A549 (cell line): ENCODE results near the gene PRKCE. TPM values are rescaled to one million over a fixed set of nuclear protein-coding genes. Genes with fewer than 3 reads are reported as not detected.

Experiments
- ATAC-seq, 2 experiments: fragments of 200-7000 bp in 1 of 2; fragments of >200 bp in 1 of 2; cut with Nextera tagmentation in 1 of 2; cut with Tn5 transposase in 1 of 2; 3 replicates each; pipeline versions ENCODE4 v1.8.0 to v1.9.1; 2018 to 2020; ENCODE audit warnings: mild to moderate bottlenecking in 1 of 2, moderate library complexity in 1 of 2
- CTCF ChIA-PET: fragments of 300-600 bp; sonication (Branson Sonifier 250); formaldehyde crosslinking; extraction: SDS; loops from one replicate; lab custom pipeline; 2021; ENCODE audit warnings: antibody characterized with exemption, inconsistent platforms; lab: Yijun Ruan, JAX
- POLR2A ChIA-PET: fragments of 350-600 bp; formaldehyde crosslinking; extraction: SDS; loops from one replicate; lab custom pipeline; 2021; ENCODE audit warnings: antibody characterized with exemption, inconsistent platforms; lab: Yijun Ruan, JAX
- DNase-seq, 2 experiments: peaks; one replicate each; pipeline versions ENCODE4 v3.0.0 to v3.0.0-alpha.2; 2011 to 2016; ENCODE audit warnings: low read depth in 1 of 2, low spot score in 1 of 2
- FAIRE-seq: peaks from 2 replicates; lab custom pipeline; 2011; peaks lifted over from hg19 to GRCh38; lab: Jason Lieb, UNC
- H3K27ac ChIP-seq, 2 experiments: fragments of >200 bp; sonication (Bioruptor Twin); formaldehyde crosslinking; 3 replicates each; pipeline ENCODE4 v1.5.1; 2016 to 2017
- H3K4me1 ChIP-seq: fragments of >200 bp; sonication (Bioruptor Twin); formaldehyde crosslinking; 3 replicates; pipeline ENCODE4 v1.6.1; 2016
- H3K4me2 ChIP-seq: fragments of >200 bp; sonication (Bioruptor Twin); formaldehyde crosslinking; 3 replicates; pipeline ENCODE4 v1.6.1; 2016
- H3K4me3 ChIP-seq: fragments of >200 bp; sonication (Bioruptor Twin); formaldehyde crosslinking; 3 replicates; pipeline ENCODE4 v1.5.1; 2016
- H3K9me3 ChIP-seq: fragments of >200 bp; sonication (Bioruptor Twin); formaldehyde crosslinking; 3 replicates; pipeline ENCODE4 v1.6.1; 2016
- BHLHE40 ChIP-seq: IDR thresholded peaks from 2 replicates; pipeline ENCODE4 v1.6.1; 2012; ENCODE audit warnings: low read depth, low read length, inconsistent platforms
- CEBPB ChIP-seq, 2 experiments: fragments of >200 bp in 1 of 2; sonication (Bioruptor Twin) in 1 of 2; formaldehyde crosslinking in 1 of 2; IDR thresholded peaks; 2 replicates each; pipeline ENCODE4 v1.6.1; 2012 to 2016
- EHF ChIP-seq: fragments of 250-450 bp; sonication (Bioruptor Pico); IDR thresholded peaks from 2 replicates; pipeline ENCODE4 v1.5.0; 2020; ENCODE audit warnings: mild to moderate bottlenecking
- EHMT2 ChIP-seq: fragments of 200-600 bp; sonication (generic); IDR thresholded peaks from 2 replicates; pipeline ENCODE4 v1.6.1; 2016; ENCODE audit warnings: antibody characterized with exemption, low read depth, mild to moderate bottlenecking, moderate library complexity
- FOSL2 ChIP-seq, 2 experiments: fragments of 450-650 bp in 1 of 2; fragments of >200 bp in 1 of 2; sonication (Bioruptor Twin) in 1 of 2; formaldehyde crosslinking; IDR thresholded peaks; 2 replicates each; pipeline versions ENCODE4 v1.5.0 to v1.6.1; 2016 to 2020; ENCODE audit warnings: mild to moderate bottlenecking in 1 of 2, moderate library complexity in 1 of 2
- HDAC2 ChIP-seq: fragments of 200-600 bp; sonication (generic); IDR thresholded peaks from 2 replicates; pipeline ENCODE4 v1.6.1; 2016
- HEYL ChIP-seq: fragments of 250-450 bp; sonication (Bioruptor Pico); IDR thresholded peaks from 2 replicates; pipeline ENCODE4 v1.8.0; 2021; ENCODE audit warnings: mild to moderate bottlenecking, moderate library complexity
- HOXA7 ChIP-seq: fragments of 250-450 bp; sonication (Bioruptor Pico); IDR thresholded peaks from 2 replicates; pipeline ENCODE4 v1.5.0; 2020; ENCODE audit warnings: mild to moderate bottlenecking, moderate library complexity
- JUN ChIP-seq, 2 experiments: fragments of >200 bp; sonication (Bioruptor Twin); formaldehyde crosslinking; IDR thresholded peaks; 2 replicates in 1 of 2; 3 replicates in 1 of 2; pipeline ENCODE4 v1.6.1; 2016 to 2017
- KDM1A ChIP-seq: fragments of 200-600 bp; sonication (generic); IDR thresholded peaks from 2 replicates; pipeline ENCODE4 v1.6.1; 2016; ENCODE audit warnings: low read depth, mild to moderate bottlenecking
- KDM5A ChIP-seq: fragments of 200-600 bp; sonication (generic); IDR thresholded peaks from 2 replicates; pipeline ENCODE4 v1.6.1; 2016; ENCODE audit warnings: antibody characterized with exemption, mild to moderate bottlenecking
- MYC ChIP-seq: IDR thresholded peaks from 2 replicates; pipeline ENCODE4 v1.6.1; 2012; ENCODE audit warnings: mild to moderate bottlenecking, inconsistent platforms, low read length, improper control_type of control experiment, borderline replicate concordance
- NPAS2 ChIP-seq: fragments of 250-450 bp; sonication (Bioruptor Pico); IDR thresholded peaks from 2 replicates; pipeline ENCODE4 v1.8.0; 2022; ENCODE audit warnings: mild to moderate bottlenecking, moderate library complexity, borderline replicate concordance
- RAD21 ChIP-seq, 2 experiments: fragments of >200 bp in 1 of 2; sonication (Bioruptor Twin) in 1 of 2; formaldehyde crosslinking in 1 of 2; IDR thresholded peaks in 1 of 2; conservative IDR thresholded peaks in 1 of 2; 2 replicates in 1 of 2; 3 replicates in 1 of 2; pipeline ENCODE4 v1.6.1; 2012 to 2018; ENCODE audit warnings: inconsistent platforms in 1 of 2
- RARB ChIP-seq: fragments of 250-450 bp; sonication (Bioruptor Pico); IDR thresholded peaks from 2 replicates; pipeline ENCODE4 v1.8.0; 2021; ENCODE audit warnings: mild to moderate bottlenecking, moderate library complexity
- SMC3 ChIP-seq: fragments of >200 bp; sonication (Bioruptor Twin); formaldehyde crosslinking; IDR thresholded peaks from 3 replicates; pipeline ENCODE4 v1.6.1; 2018; ENCODE audit warnings: inconsistent platforms
- SREBF2 ChIP-seq: fragments of 450-650 bp; IDR thresholded peaks from 2 replicates; pipeline ENCODE4 v1.6.1; 2014; ENCODE audit warnings: mild to moderate bottlenecking, moderate library complexity
- TP53 ChIP-seq: fragments of 250-450 bp; sonication (Bioruptor Pico); IDR thresholded peaks from 2 replicates; pipeline ENCODE4 v1.5.0; 2021; ENCODE audit warnings: mild to moderate bottlenecking, moderate library complexity
- ZC3H11A ChIP-seq: fragments of 450-650 bp; IDR thresholded peaks from 2 replicates; pipeline ENCODE4 v1.6.1; 2014; ENCODE audit warnings: antibody characterized with exemption, mild to moderate bottlenecking
- ZNF302 ChIP-seq: fragments of 250-450 bp; sonication (Bioruptor Pico); IDR thresholded peaks from 2 replicates; pipeline ENCODE4 v1.9.0; 2021; ENCODE audit warnings: inconsistent platforms, mild to moderate bottlenecking, moderate library complexity
- WGBS: methylation state at CpG from one replicate; pipeline ENCODE4 v1.1.6; 2017; ENCODE audit errors: missing lambda C conversion rate; 5-methylcytosine and 5-hydroxymethylcytosine counted together
- polyA plus RNA-seq, 4 experiments: library from polyadenylated mRNA; depleted of rRNA in 3 of 4; stranded (reverse); fragments of >200 nt; fragmentation: RNase III in 1 of 4; extraction: RNeasy Plus Mini Kit Qiagen cat#74134 plus additional on column Dnase treatment in 1 of 4; gene quantifications; 2 replicates in 3 of 4; 3 replicates in 1 of 4; pipeline ENCODE4 v1.2.3, GENCODE V29; 2011 to 2017
- TF ChIP-seq, protein P1 (sequence below): fragments of >200 bp; sonication (Bioruptor Twin); formaldehyde crosslinking; IDR thresholded peaks from 3 replicates; pipeline ENCODE4 v1.5.1; 2016
- TF ChIP-seq, protein P2 (sequence below): fragments of 200-600 bp; sonication (generic); IDR thresholded peaks from 2 replicates; pipeline ENCODE4 v1.6.1; 2016; ENCODE audit warnings: antibody characterized with exemption, mild to moderate bottlenecking, moderate library complexity
- TF ChIP-seq, protein P3 (sequence below): fragments of 250-450 bp; sonication (Bioruptor Pico); IDR thresholded peaks from 2 replicates; pipeline ENCODE4 v1.5.0; 2021; ENCODE audit warnings: mild to moderate bottlenecking, moderate library complexity, borderline replicate concordance

Gene PRKCE
- polyA plus RNA-seq, 2 of the 4 experiments (the other 2 are of a cell fraction) = 11.5 to 12.0 TPM

DNA sequence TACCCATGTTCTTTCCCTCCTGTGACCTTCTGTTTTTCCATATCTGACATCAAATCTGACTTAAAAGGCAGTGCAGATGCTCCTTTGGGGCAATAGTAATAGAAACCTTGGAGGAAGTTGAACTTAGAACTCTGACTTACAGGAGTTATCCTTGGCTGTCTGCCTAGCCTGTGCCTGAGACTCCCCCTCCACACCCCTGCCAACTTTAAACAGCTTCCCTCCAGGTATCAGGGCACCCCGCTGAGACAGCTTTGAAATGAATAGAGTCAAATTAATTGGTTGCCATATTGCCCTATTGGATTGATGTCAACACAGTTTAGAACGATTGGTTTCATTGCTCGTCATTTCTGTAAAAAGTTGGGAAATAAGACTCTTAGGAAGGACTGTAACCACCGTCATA is 322.0 kb downstream of the PRKCE start:
- 84% methylated on average over 4 of the region's 4 CpGs for WGBS
- FAIRE-seq (no peak), DNase-seq (no peak), ATAC-seq (no peak)
- Histone ChIP-seq H3K4me1 (no peaks in the 10 kb centered on the region), H3K9me3 (no peaks in the 10 kb centered on the region), H3K4me3 (no peak overlapping the region), H3K27ac (no peak overlapping the region), H3K4me2 (no peak overlapping the region)
- ChIA-PET CTCF (interaction anchor here (2.6 kb wide), 1 partner anchor 37 kb away, joined by 8 read pairs; no protein-coding TSS in a partner anchor), POLR2A (no interaction called here)
- TF ChIP-seq SMC3 = no peak
- TF ChIP-seq KDM1A = no peak
- no peak for TF ChIP-seq HEYL
- TF ChIP-seq, protein P1, sequence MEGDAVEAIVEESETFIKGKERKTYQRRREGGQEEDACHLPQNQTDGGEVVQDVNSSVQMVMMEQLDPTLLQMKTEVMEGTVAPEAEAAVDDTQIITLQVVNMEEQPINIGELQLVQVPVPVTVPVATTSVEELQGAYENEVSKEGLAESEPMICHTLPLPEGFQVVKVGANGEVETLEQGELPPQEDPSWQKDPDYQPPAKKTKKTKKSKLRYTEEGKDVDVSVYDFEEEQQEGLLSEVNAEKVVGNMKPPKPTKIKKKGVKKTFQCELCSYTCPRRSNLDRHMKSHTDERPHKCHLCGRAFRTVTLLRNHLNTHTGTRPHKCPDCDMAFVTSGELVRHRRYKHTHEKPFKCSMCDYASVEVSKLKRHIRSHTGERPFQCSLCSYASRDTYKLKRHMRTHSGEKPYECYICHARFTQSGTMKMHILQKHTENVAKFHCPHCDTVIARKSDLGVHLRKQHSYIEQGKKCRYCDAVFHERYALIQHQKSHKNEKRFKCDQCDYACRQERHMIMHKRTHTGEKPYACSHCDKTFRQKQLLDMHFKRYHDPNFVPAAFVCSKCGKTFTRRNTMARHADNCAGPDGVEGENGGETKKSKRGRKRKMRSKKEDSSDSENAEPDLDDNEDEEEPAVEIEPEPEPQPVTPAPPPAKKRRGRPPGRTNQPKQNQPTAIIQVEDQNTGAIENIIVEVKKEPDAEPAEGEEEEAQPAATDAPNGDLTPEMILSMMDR = no peak
- no peak for TF ChIP-seq RARB
- no peak for TF ChIP-seq MYC

DNA sequence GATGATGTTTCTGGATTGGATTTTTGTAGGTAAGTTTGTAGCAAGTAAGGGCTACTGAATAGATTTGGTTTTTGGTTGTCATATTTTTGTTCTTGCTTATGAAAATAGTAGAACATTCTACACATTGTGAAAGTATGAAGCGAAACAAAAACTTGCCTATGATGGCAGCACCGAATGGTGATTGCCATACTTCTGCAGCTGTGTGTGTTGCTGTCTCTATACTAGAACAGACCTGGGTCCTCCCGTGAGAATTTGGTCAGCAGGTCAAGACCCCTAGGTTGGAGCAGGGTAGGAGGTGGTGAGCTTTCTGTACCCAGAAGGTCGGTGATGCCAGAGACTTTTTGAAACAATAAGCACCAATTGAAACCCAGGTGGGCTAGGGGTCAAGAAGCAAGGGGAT is 322.6 kb downstream of the PRKCE start:
- H3K4me1 ChIP-seq = no peaks in the 10 kb centered on the region
- POLR2A ChIA-PET = no interaction called here
- H3K27ac ChIP-seq = no peak overlapping the region
- no peak for FAIRE-seq
- no peak overlapping the region for H3K4me3 ChIP-seq
- no peak for TF ChIP-seq NPAS2
- TF ChIP-seq JUN (IDR thresholded peaks at IDR 0.05) = no peak
- TF ChIP-seq RAD21 (conservative IDR thresholded peaks at IDR 0.05 in 1 of 2, IDR thresholded peaks at IDR 0.05 in 1 of 2) = no peak
- TF ChIP-seq, protein P2, sequence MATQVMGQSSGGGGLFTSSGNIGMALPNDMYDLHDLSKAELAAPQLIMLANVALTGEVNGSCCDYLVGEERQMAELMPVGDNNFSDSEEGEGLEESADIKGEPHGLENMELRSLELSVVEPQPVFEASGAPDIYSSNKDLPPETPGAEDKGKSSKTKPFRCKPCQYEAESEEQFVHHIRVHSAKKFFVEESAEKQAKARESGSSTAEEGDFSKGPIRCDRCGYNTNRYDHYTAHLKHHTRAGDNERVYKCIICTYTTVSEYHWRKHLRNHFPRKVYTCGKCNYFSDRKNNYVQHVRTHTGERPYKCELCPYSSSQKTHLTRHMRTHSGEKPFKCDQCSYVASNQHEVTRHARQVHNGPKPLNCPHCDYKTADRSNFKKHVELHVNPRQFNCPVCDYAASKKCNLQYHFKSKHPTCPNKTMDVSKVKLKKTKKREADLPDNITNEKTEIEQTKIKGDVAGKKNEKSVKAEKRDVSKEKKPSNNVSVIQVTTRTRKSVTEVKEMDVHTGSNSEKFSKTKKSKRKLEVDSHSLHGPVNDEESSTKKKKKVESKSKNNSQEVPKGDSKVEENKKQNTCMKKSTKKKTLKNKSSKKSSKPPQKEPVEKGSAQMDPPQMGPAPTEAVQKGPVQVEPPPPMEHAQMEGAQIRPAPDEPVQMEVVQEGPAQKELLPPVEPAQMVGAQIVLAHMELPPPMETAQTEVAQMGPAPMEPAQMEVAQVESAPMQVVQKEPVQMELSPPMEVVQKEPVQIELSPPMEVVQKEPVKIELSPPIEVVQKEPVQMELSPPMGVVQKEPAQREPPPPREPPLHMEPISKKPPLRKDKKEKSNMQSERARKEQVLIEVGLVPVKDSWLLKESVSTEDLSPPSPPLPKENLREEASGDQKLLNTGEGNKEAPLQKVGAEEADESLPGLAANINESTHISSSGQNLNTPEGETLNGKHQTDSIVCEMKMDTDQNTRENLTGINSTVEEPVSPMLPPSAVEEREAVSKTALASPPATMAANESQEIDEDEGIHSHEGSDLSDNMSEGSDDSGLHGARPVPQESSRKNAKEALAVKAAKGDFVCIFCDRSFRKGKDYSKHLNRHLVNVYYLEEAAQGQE = no peak
- no peak for TF ChIP-seq EHMT2
- TF ChIP-seq TP53 (CRISPR knock-in tag) = no peak
- TF ChIP-seq SMC3 = no peak
- no peak for TF ChIP-seq FOSL2 (IDR thresholded peaks at IDR 0.05)
- no peak for TF ChIP-seq FOSL2 (CRISPR knock-in tag; IDR thresholded peaks at IDR 0.05)
- no peak for TF ChIP-seq HDAC2
- TF ChIP-seq KDM5A = no peak
- no peak for TF ChIP-seq SREBF2
- TF ChIP-seq ZC3H11A = no peak
- TF ChIP-seq, all 56 proteins: peak for 0
- Histone ChIP-seq H3K9me3 (no peaks in the 10 kb centered on the region), H3K4me2 (no peak overlapping the region)
- WGBS = 88% methylated on average over 4 of the region's 4 CpGs
- DNase-seq (no peak), ATAC-seq (no peak)
- CTCF ChIA-PET = interaction anchor here (1.6 to 2.6 kb wide), 2 partner anchors 19 to 38 kb away, joined by 5 to 8 read pairs; no protein-coding TSS in a partner anchor

DNA sequence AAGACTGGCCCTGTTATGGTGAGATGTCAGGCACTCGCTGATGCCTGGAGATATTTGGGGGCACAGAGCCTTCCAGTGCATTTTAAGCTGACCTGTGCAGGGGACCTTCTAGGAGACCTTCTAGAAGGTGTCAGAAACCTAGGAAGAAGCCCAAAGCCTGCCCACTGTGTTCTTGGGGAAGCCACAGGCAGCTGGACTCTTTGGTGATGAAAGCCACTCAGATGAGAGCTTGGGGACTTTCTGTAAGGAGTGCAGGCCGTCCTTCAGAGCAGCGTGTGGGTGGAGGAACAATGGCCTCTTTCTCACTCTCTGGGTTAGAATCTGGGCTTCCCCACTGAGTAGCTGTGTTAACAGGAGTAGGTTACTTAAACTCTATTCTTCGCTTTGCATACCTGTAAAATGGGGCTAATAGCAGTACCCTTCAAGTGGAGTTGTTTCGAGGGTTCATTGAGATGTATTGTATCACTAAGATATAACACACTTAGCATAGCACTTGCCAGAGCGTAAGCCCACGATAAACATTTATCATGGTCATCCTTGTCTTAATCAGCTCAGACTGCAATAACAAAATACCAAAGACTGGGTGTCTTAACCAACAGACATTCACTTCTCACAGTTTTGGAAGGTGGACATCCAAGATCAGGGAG is 323.4 kb downstream of the PRKCE start:
- no peak overlapping the region for H3K27ac ChIP-seq
- ATAC-seq = no peak
- TF ChIP-seq HOXA7 (CRISPR knock-in tag) = no peak
- no peak for TF ChIP-seq ZNF302
- no peak for TF ChIP-seq BHLHE40
- TF ChIP-seq CEBPB (IDR thresholded peaks at IDR 0.05) = no peak
- TF ChIP-seq SREBF2 = no peak
- TF ChIP-seq, protein P3, sequence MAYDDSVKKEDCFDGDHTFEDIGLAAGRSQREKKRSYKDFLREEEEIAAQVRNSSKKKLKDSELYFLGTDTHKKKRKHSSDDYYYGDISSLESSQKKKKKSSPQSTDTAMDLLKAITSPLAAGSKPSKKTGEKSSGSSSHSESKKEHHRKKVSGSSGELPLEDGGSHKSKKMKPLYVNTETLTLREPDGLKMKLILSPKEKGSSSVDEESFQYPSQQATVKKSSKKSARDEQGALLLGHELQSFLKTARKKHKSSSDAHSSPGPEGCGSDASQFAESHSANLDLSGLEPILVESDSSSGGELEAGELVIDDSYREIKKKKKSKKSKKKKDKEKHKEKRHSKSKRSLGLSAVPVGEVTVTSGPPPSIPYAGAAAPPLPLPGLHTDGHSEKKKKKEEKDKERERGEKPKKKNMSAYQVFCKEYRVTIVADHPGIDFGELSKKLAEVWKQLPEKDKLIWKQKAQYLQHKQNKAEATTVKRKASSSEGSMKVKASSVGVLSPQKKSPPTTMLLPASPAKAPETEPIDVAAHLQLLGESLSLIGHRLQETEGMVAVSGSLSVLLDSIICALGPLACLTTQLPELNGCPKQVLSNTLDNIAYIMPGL (CRISPR knock-in tag) = no peak
- no peak for TF ChIP-seq KDM5A
- TF ChIP-seq EHF (CRISPR knock-in tag) = no peak
- TF ChIP-seq, protein P2 = no peak
- TF ChIP-seq, all 56 proteins: peak for 0
- DNase-seq (no peak), FAIRE-seq (no peak)
- CTCF ChIA-PET = interaction anchor here (1.6 to 2.6 kb wide), 2 partner anchors 19 to 38 kb away, joined by 5 to 8 read pairs; no protein-coding TSS in a partner anchor
- POLR2A ChIA-PET = no interaction called here
- 85% methylated on average over 7 of the region's 7 CpGs for WGBS
- Histone ChIP-seq H3K4me3 (no peak overlapping the region), H3K4me2 (no peak overlapping the region), H3K4me1 (no peaks in the 10 kb centered on the region), H3K9me3 (no peaks in the 10 kb centered on the region)
